Skeletal muscle cell (primary cell): ENCODE measurements around the gene CTCF.

Source experiments
- DNase-seq: peaks from one replicate; pipeline ENCODE4 v3.0.0-alpha.2; 2010; ENCODE audit warnings: low read depth
- H3K4me3 ChIP-seq: 2 replicates; pipeline ENCODE4 v1.5.1; 2011; ENCODE audit warnings: low read depth, mild to moderate bottlenecking, control low read depth, low read length, moderate library complexity

CTCF gene

GRCh38 chr16:67648088-67648763 lies 85.9 kb downstream of the CTCF start:
- no peak overlapping the region for H3K4me3 ChIP-seq

GRCh38 chr16:67648764-67649407 lies 86.6 kb downstream of the CTCF start:
- no peak for DNase-seq
- H3K4me3 ChIP-seq, result no peak overlapping the region

More at GRCh38 chr16:67648088-67648763, 85.9 kb downstream of the CTCF start:
- no peak for DNase-seq

- no peak for DNase-seq
These were observed 87.2 kb downstream of the CTCF start for GRCh38 chr16:67649494-67649931.

GRCh38 chr16:67650023-67650422 lies 87.7 kb downstream of the CTCF start:
- DNase-seq, result no peak
- H3K4me3 ChIP-seq, result no peak overlapping the region

More at GRCh38 chr16:67649494-67649931, 87.2 kb downstream of the CTCF start:
- no peak overlapping the region for H3K4me3 ChIP-seq

- no peak for DNase-seq
- no peak overlapping the region for H3K4me3 ChIP-seq
These were observed 88.7 kb downstream of the CTCF start for GRCh38 chr16:67651039-67651438.

GRCh38 chr16:67651847-67652246 lies 89.5 kb downstream of the CTCF start:
- no peak overlapping the region for H3K4me3 ChIP-seq
- no peak for DNase-seq

GRCh38 chr16:67652578-67653127 lies 90.3 kb downstream of the CTCF start:
- peak overlapping the region; percentile 64 for H3K4me3 ChIP-seq
- DNase-seq, result no peak

GRCh38 chr16:67653128-67653788 lies 90.9 kb downstream of the CTCF start:
- H3K4me3 ChIP-seq, result peak overlapping the region; percentile 64
- DNase-seq, result no peak

GRCh38 chr16:67653789-67654402 lies 91.6 kb downstream of the CTCF start:
- no peak for DNase-seq
- peak overlapping the region; percentile 64 for H3K4me3 ChIP-seq

- DNase-seq, result no peak
These were observed 92.1 kb downstream of the CTCF start for GRCh38 chr16:67654403-67654911.

GRCh38 chr16:67655363-67655762 lies 93.0 kb downstream of the CTCF start:
- DNase-seq, result no peak
- no peak overlapping the region for H3K4me3 ChIP-seq

More at GRCh38 chr16:67654403-67654911, 92.1 kb downstream of the CTCF start:
- no peak overlapping the region for H3K4me3 ChIP-seq

GRCh38 chr16:67656344-67657016 lies 94.2 kb downstream of the CTCF start:
- no peak overlapping the region for H3K4me3 ChIP-seq
- DNase-seq, result no peak

GRCh38 chr16:67657017-67657608 lies 94.8 kb downstream of the CTCF start:
- H3K4me3 ChIP-seq, result no peak overlapping the region
- no peak for DNase-seq

- DNase-seq, result no peak
- H3K4me3 ChIP-seq, result no peak overlapping the region
These were observed 95.6 kb downstream of the CTCF start for GRCh38 chr16:67657751-67658518.

GRCh38 chr16:67658849-67659674 lies 96.7 kb downstream of the CTCF start:
- DNase-seq, result no peak
- peak overlapping the region; percentile 90 for H3K4me3 ChIP-seq

- DNase-seq, result peak; percentile 51
- peak within 1 kb of the TSS; percentile 90 for H3K4me3 ChIP-seq
These were observed 97.6 kb downstream of the CTCF start, which contains the start of gene ACD for GRCh38 chr16:67659675-67660563. Gene ACD, minus strand, starts transcription at chr16:67660260. Its CDS starts 40 bp downstream, at chr16:67660220.
